ENCODE results near the gene DLL4.
"Not testable (repeated sequence)": the region's sequence is repeated elsewhere in the genome, so short reads cannot be mapped to it uniquely, and the experiment has no call there.

The DLL4 gene

DNA sequence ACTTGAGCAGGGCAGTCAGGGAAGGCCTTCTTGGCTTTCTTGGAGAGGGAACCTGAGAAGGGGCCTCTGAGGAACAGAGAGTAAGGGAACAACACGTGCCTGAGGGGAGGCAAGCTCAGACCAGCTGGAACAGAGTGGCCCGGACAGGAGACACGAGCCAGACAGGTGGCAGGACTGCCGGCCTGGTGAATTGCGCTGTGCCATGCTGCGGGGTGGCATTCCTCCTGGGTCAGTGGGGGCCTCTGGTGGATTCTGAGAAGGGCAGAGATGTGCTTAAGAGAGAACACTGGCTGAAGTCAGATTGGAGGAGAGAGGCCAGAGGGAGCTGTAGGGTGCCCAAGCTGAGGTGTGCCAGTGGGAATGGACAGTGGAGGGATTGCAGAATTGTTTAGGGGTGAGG is 29.0 kb downstream of the DLL4 start:
- DNase-seq (ENCODE audit: low read depth in 1 of 2, low spot score in 1 of 2): no peak

DNA sequence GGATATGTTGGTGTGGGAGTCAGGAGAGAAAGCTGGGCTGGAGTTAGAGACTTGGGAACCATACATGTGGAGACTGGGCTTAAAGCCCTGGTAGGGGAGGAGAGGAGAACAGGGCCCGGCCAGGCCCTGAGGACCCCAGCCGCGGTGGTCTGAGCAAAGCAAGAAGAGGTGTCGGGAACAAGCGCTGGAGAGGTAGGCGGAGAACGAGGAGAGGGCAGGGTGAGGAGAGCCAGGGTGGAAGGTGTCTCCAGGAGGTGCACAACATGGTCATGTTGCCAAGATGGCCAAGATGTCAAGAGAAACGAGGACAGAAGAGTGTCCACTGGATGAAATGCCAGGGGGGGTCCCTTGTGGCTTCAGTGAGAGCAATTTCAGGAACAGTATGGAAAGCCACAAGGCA is 29.6 kb downstream of the DLL4 start:
- no peak for DNase-seq (ENCODE audit: low read depth in 1 of 2, low spot score in 1 of 2)

DNA sequence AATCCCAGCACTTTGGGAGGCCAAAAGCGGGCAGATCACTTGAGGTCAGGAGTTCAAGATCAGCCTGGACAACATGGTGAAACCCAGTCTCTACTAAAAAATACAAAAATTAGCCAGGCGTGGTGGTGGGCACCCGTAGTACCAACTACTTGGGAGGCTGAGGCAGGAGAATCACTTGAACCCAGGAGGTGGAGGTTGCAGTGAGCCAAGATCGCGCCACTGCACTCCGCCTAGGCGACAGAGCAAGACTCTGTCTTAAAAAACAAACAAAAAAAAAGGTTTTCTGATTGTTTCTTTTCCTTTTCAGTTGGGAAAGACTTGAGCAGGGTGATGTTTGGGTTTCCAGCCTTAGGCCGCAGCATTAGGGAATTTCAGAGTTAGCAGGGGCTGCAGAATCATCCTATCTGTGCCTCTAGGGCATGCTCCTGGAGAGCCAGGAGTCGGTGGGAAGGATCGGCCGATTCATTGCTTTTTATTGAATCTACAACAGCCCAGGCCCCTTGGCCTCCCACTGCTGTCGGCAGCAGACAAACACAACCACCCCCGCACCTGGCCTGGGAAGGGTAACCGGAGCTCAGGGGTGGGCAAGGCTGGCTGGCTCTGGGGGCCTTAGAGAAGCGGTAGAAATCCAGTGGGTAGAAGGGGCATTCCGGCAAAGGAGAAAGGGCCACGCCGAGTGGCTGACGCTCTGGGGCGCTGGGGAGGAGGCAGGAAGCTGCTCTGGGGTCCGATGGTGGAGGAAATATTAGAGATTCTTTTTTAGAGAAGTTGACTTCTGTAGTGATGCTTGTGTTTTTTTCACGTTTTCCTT is 30.4 kb downstream of the DLL4 start:
- DNase-seq (ENCODE audit: low read depth in 1 of 2, low spot score in 1 of 2): no peak

DNA sequence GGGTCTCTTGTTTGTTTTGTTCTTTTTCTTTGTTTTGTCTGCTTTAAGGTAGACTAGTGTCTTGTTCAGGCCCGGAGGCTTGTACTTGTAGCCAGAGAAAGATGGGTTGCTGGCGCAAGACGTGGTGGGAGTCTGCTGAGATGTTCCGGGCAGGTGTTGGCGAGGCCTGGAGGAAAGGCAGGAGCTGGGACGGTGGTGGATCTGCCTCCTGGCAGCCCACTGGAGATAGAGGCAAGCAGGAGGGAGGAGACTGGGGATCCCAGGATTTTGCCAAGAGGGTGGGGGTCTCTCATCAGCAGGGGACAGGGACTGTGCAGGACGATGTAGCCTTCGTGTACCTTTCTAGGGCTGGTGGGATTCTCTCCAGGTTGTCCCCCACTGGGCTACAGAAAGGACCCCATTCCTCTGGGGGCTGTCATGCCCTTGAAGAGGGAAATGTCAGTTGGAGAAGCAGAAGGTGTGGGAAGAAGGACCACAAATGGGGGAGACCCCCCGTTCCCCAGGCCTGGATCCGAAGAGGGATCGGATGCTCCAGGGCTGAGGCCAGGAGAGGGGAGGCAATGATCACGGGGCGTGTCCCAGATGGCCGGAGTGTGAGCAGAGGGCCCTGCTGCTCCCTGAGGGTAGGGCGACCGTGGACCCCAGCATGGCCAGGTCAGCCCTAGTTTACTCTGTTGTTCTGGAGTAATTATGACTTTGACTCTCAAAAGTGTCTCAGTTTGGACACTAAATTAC is 31.2 kb downstream of the DLL4 start:
- no peak for DNase-seq (ENCODE audit: low read depth in 1 of 2, low spot score in 1 of 2)

DNA sequence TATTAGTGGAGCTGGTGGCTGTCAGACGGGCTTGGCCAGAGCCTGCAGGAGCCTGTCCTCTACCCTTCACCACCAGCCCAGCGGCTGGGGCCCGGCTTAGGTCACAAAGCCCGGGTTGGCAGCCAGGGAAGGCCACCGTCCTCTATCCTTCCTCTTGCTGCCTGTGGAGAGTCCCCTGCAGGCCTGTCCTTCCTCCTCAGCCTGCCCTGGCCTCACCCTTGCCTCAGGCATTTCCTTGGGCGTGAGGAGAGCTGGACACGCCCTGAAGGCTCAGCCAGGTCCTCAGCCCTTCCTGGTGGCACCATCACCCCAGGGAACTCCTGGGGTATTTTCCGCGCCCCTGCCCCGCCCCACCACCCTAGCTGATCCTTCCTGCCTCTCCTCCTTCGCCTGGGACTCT is 31.8 kb downstream of the DLL4 start:
- DNase-seq (ENCODE audit: low read depth in 1 of 2, low spot score in 1 of 2): no peak

DNA sequence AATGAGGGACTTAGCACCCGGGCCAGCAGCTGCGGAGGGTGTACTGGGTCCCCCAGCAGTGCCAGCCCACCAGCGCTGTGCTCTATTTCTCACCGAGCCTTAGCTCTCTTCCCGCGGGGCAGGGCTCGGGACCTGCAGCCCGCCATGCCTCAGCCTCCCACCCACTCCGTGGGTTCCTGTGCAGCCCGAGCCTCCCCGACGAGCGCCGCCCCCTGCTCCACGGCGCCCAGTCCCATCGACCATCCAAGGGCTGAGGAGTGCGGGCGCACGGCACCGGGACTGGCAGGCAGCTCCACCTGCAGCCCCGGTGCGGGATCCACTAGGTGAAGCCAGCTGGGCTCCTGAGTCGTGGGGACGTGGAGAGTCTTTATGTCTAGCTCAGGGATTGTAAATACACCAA is 32.6 kb downstream of the DLL4 start:
- DNase-seq (ENCODE audit: low read depth in 1 of 2, low spot score in 1 of 2): not testable (repeated sequence)

DNA sequence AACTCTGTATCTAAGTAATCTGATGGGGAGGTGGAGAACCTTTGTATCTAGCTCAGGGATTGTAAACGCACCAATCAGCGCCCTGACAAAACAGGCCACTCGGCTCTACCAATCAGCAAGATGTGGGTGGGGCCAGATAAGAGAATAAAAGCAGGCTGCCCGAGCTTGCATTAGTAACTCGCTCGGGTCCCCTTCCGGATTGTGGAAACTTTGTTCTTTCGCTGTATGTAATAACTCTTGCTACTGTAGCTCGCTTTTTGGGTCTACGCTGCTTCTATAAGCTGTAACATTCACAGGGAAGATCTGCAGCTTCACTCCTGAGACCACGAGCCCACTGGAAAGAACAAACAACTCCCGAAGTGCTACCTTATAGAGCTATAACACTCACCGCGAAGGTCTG is 33.2 kb downstream of the DLL4 start:
- DNase-seq (ENCODE audit: low read depth in 1 of 2, low spot score in 1 of 2): not testable (repeated sequence)

DNA sequence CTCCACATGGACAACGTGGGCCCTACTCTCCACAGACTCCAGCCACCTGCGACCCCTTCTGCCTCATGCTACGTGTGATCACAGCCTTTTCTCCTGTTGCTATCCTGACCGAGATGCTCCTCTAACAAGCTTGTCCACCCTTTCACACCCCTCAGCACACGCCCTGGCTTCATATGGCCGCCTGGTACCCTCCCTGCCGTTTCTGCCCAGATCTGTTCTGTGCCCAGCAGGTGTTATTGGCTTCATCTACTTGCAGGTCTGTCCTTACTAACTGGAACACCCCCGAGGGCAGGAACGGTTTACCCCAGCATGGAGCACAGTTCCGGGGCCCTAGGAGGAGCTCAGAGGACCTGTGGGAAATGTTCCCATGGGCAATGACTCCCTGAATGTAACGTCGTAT is 34.1 kb downstream of the DLL4 start:
- no peak for DNase-seq (ENCODE audit: low read depth in 1 of 2, low spot score in 1 of 2)

DNA sequence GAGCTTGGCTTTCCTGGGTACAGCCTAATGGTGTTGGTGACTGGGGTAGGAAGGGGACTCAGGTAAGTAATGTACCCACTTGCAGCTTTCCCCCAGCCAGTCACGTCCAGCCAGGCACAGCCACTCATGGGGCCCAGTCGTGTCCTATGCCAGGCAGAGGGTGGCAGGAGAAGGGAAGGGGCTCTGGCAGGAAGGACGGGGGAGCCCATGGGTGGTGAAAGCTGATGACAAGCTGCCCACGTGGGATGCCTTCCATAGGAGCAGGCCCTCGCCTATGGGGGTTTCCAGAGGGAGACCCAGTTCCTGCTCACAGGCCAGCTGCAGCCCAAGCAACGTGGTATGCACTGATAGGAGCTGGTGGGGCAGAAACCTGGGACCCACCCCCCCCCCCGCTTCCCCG is 34.9 kb downstream of the DLL4 start:
- no peak for DNase-seq (ENCODE audit: low read depth in 1 of 2, low spot score in 1 of 2)

DNA sequence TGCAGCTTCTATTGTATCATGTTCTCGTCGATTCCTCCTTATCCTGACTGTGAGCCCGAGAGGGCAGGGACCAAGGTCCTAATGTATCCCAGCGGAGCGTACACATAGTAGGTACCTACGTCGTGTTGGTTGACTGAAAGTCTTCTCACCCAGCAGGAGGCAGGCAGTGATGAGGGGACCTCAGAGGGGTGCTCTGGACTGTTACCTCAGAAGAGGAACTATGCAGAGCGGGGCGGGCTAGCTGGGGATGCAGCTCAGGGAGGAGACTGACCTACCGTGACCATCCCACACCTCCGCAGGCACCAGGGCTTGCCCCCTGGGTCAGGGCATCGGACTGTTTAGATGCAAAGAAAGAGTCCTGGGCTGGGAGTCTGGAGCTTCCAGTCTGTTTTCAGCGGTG is 35.5 kb downstream of the DLL4 start:
- DNase-seq (ENCODE audit: low read depth in 1 of 2, low spot score in 1 of 2): no peak

DNA sequence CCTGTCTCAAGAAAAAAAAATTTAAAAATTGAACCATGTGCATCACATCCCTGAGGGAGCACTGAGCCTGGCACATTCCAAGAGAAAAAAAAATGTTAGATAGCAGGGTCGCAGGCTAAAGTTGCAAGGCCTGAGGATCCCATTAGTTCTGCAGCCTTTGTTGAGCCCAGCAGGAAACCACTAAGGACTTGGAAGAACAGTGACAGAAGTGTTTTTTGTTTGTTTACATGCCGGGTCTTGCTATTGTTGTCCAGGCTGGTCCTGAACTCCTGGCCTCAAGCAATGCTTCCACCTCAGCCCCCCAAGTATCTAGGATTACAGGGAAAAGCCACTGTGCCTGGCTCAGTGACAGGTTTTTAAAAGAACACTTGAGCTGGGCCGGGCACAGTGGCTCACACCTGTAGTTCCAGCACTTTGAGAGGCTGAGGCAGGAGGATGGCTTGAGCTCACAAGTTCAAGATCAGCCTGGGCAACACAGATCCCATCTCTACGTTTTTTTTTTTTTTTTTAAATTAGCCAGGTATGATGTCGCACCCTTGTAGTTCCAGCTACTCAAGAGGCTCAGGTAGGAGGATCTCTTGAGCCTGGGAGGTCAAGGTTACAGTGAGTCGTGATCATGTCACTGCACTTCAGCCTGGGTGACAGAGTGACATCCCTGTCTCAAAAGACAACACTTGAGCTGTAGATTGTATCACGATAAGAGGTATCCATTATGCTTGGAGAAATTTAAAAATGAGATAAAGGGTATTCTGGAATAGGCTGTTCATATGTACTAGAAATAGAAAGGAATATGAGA is 39.3 kb downstream of the DLL4 start:
- no peak for DNase-seq (ENCODE audit: low read depth in 1 of 2, low spot score in 1 of 2)

DNA sequence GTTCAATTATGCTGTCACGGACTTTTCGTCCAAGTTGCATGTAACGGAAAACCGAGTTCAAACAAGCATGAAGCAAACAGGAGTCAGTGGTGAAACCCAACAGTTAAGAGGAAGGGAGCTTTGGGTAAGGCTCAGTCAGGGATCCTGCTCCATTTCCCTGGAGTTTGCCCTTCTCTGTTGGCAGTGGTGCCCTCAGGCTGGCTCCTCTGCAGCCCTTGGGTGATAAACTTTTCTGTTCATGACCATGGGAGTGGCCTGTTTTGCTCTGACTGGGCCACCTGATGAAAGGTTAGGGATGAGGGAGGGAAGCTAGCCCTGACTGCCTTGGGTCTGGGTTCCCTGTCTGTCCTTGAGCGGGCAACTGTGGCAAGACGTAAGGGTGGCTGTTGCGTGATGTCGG is 40.2 kb downstream of the DLL4 start:
- no peak for DNase-seq (ENCODE audit: low read depth in 1 of 2, low spot score in 1 of 2)

DNA sequence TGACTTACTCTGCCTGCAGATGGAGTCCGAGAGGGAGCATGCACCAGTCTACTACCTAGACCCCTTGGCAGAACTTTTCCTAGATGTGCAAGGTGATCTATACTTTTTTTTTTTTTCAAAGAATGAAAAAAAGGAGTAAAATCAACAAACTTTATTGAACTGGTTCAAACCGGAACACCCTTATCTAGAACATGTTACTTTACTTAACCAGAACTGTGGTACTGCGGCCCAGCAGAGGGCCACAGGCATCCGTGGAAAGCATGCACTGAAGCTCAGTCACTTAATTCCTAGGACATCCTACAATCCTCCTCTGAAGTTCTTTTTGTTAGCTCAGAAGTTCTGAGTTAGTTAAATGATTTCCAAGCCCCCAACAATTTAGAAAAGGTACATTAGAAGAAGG is 45.7 kb downstream of the DLL4 start:
- DNase-seq (ENCODE audit: low read depth in 1 of 2, low spot score in 1 of 2): no peak

DNA sequence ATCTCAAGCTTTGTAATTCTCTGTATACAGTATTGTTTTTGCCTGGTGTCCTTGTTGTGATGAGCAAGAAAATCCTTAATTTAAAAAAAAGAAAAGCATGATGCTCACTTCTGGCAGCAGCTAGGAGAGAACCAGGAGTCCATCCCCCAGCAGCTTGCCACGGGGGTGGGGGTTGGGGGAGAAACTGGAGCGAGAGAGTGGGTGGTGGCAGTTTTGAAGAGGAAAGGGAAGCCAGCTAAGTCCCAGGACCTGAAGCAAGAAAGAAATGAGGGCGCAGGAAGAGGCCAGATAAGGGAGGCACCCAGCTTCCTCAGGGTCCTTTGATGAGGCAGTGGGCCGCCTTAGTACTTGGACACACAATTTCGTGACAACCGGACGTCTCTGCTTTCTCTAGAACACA is 47.7 kb downstream of the DLL4 start:
- DNase-seq (ENCODE audit: low read depth in 1 of 2, low spot score in 1 of 2): no peak

DNA sequence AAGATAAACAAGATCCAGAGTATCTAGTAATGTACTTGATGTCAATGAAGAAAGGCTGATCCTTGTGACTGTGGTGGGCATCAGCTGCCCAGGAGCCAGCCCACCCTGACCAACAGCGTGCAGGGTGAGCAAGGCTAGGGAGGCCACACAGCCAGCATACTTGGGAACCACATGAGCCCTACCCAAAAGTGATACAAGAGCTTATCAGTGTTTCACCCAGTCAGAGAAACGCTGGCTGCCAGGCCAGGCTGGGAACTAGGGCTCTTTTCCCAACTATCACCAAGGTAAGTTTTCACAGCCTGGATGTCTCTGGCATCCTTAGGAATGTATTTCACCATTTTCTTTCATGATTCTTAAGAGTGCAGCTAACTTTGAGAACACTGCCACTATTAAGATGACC is 49.0 kb downstream of the DLL4 start:
- DNase-seq (ENCODE audit: low read depth in 1 of 2, low spot score in 1 of 2): no peak

DNA sequence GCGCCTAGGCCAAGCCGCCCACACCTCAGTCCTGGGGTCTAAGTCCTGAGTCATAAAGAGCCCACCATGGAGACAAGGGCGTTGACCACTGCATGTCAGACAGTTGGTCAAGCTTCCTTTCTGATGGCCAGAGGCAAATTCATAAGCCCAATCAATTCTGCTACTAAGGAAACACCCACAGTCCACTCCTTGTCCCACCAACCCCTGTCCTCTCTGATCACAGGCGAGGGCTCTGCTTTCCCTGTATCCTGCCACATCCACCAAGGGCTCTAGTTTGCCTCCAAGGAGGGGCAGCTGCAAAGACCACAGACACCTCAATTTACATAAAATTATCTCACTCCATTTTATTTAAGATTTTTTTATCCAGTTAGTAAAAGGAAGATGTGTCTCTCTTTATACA is 49.4 kb downstream of the DLL4 start:
- DNase-seq (ENCODE audit: low read depth in 1 of 2, low spot score in 1 of 2): no peak

DNA sequence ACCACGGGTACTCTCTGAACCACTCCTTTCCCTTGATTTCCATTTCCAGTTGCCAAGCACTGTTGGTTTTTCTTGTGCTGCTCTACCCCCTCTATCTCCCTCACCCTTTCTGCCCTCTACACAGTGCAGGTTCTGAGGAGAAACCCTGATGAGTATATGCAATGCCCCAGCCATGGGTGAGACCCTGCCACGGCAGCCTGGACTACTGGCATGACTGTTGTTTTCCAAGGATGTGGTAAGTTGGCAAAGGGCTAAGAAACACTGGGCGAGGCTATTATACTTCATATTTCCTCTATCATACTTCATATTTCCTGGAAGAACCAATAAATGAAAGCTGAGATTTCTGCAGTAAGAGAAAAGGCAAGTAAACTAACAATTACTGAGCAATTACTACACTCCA is 52.0 kb downstream of the DLL4 start:
- no peak for DNase-seq (ENCODE audit: low read depth in 1 of 2, low spot score in 1 of 2)

DNA sequence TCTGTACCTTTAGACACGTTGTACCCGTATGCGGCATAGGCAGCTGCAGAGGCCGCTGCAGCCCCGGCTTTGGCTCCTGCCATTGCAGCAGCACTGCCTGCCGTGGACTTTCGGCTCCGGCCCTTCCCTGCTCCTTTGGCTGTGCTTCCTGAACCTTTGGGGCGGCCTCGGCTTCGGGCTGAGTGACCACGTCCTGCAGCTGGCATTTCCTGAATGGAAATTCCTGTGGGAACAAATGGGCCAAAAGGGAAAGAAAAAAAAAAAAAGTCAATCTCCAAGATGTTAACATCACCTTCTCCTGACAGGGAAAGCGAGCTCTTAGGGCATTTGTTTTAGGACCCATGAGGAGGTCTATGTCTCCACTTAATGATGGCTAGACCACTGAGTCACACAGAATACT is 53.7 kb downstream of the DLL4 start:
- DNase-seq (ENCODE audit: low read depth in 1 of 2, low spot score in 1 of 2): no peak

DNA sequence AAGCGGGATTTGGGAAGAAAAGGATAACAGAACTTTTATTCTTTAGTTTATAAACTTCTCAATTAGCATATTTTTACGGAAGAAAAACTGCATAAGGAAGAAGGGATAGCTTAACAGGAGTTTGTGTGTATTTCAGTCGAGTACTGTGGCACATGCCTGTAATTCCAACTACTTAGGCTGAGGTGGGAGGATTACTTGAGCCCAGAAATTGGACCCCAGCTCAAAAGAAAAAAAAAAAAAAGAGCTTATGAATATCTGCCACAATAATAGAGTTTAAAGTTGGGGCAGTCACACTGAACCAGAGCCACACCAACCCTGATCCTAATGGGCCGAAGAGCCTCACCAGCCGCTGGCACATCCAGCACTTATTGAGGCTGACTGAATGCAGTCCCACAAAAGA is 55.3 kb downstream of the DLL4 start:
- no peak for DNase-seq (ENCODE audit: low read depth in 1 of 2, low spot score in 1 of 2)

DNA sequence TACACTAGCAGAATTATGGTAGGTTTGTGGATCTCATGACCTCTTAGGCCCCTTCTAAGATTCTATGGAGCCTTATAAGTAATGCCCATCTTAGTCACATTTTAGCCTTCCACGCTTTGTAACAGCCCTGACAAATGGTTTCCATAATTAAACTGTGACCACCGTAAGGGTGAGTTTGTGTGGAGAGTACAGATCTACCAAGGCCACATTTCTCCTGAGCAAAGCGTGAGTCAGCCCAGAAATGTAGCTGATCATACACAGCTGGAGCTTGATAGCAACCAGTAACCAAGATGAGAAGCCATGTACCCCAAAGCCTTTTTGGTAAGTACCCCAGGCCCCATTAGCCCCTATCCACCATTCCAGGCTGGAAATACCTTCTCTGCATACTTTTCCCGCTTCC is 55.8 kb downstream of the DLL4 start:
- no peak for DNase-seq (ENCODE audit: low read depth in 1 of 2, low spot score in 1 of 2)

DNA sequence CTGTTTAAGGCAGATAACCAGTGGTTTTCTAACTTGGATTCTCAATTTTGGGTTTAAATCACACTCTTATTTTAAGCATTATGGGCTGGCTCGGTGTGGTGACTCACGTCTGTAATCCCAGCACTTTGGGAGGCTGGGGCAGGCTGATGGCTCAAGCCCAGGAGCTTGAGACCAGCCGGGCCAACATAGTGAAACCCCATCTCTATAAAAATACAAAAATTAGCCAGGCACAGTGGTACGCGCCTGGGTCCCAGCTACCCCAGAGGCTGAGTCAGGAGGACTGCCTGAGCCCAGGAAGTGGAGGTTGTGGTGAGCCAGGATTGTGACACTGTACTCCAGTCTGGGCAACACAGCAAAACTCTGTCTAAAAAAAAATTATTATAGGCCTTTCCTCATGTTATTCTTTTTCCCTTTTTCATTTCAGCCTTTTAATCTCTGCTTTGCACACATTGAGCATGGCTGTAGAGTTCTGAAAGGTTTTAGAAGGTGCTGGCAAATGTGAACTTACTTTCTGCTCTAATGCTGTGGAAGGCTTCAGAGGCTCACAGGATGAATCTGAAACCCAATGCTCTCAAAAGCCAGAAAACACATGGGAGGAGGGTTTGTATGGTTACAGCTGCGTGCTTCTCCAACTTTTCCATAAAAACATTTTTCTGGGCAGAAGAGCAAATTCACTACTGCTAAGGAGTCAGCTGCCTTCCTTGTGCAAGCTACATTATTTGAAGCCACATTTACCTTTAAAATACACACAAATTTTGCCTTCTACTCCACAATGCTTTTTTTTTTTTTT is 56.6 kb downstream of the DLL4 start:
- DNase-seq (ENCODE audit: low read depth in 1 of 2, low spot score in 1 of 2): no peak
